Left renal pelvis (tissue), 4 donors: ENCODE measurements around the gene SMARCB1. TPM values are rescaled to one million over a fixed set of nuclear protein-coding genes. Genes with fewer than 3 reads are reported as not detected.
"Not testable (repeated sequence)": the region's sequence is repeated elsewhere in the genome, so short reads cannot be mapped to it uniquely, and the experiment has no call there.

ENCODE experiments used
- DNase-seq, 4 donors: peaks; one replicate each; pipeline ENCODE4 v3.0.0-alpha.2; 2013; ENCODE audit warnings: low read depth in 4 of 4, low spot score in 3 of 4
- polyA plus RNA-seq, 4 donors: library from polyadenylated mRNA; unstranded; fragments of 120-200 nt; gene quantifications; one replicate each; pipeline ENCODE4 v1.2.1, GENCODE V29; 2013; ENCODE audit not compliant: insufficient read length in 4 of 4

Gene SMARCB1
- polyA plus RNA-seq, 4 donors = 162 to 205 (median 186) TPM

DNA sequence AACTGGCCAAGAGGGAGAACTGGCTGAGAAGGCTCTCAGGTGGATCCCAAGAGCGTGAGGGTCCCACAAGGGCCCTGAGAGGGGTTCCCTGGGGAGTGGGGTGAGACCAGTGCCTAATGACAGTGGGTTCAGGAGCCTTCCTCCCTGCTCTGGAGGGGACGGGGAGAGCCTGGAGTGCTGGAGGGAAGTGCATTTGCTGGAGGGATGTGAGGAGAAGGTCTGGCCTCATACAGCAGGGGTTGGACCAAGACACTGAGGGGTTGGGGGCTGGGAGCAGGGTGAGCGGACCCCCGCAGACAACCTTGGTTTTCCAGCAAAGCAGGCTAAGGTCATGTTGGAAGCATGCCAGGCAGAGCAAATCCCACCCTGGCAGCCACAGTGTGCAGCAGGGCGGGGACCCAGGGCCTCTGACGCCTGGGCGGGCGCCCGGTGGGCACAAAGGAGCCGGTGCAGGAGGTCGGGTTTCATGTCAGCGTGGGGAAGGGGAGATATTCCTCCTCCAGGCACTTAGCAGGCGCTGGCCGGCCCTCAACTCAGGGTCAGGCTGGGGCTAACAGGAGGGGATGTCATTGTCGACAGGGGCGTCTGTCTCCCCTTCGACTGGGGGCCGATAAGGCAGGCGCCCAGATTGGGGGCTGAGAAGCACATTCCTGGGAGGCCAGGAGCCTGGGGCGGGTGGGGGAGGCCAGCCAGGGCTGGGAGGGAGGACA, 55.1 kb downstream of the SMARCB1 start:
- no peak for DNase-seq

DNA sequence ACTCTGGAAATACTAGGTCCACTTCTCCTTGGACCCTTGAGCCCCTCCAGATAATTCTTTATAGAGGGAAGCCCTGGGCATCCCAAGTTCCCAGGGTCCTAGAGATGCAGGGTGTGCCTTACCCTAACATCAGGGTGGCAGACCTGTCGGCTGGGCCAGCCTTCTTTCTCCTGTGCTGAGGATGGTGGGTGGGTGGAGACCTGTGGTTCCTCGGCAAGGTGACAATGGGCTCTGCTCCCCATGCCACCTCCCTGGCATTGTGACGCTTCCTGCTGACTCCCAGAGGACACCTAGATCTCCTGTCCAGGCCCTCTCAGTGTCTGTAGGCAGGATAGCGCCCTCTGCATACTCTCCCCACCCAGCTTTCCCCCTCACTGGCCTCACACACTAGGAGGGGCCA, 55.8 kb downstream of the SMARCB1 start:
- no peak for DNase-seq

DNA sequence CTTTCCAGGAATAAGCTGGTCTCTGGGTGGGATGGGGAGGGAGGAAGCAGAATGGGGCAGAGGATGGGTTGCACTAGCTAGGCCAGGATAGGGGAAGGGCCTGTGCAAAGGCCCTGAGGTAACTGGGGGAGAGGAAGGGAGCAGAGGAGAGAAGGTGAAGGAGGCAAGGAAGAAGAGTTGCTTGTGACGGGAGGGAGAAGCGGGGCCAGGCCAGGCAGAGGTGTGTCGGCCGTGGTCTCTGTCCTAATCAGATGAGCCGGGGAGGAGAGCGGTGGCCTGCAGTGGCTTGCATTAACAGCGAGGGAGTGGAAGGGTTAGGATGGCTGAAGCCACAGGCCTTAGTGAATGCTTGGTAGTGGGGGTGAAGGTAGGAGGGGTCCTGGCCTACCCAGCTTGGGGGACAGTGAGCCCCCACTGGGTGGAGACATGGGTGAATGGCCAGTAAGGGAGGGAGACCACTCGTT, 58.0 kb downstream of the SMARCB1 start:
- DNase-seq = no peak

DNA sequence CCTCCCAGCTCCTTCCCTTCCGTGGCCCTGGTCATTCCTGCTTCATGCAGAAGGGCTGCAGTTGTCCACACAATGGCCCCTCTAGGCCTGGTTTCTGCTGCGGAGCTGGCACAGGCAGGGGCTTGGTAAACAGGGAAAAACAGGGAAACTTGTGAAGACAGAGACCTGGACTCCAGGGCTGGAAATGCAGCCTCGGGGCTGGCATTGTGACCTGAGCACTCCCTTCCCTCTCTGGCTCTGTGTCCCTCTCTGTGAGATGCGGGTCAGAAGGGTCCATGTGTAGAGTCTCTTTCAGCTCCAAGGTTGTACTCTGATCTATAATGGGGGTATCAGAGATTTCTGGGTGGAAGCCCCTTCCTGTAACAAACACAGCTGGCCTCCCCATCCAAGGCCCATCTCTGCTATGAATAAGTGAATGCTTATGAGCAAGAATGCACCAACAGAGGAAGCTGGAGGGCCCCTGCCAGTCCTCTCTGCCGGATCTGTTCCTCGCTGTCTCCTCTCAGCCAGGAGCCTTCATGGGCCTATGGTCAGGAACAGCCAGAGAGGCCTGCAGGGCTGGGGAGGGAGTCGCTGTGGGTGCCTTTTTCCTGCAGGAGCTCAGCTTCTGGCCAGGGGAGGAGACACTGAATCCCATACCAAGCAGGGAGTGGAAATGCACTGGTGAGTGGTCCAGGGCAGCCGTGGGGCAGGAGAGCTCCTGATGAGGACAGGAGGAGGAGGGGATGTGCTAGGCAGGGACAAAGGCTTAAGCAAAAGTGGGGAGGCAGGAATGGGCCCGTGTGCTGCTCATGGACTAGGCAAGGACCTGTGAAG, 58.7 kb downstream of the SMARCB1 start:
- no peak for DNase-seq

DNA sequence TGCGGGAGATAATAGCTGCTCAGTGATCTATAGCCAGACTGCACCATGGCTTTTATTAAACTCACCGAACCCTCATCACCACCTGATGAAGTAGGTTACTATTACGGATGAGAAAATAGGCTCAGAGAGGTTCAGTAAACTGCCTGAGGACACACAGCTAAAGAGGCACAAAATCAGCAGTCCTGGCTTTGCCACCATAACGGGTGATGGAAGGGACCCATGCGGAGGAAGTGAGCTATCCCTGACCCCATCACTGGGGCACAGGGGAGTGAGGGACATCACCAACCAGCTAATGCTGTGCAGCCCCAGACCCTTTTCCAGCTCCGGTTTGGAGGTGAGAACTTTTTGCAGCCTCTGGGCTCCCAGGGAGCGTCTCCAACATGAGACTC, 59.3 kb downstream of the SMARCB1 start:
- DNase-seq = no peak

DNA sequence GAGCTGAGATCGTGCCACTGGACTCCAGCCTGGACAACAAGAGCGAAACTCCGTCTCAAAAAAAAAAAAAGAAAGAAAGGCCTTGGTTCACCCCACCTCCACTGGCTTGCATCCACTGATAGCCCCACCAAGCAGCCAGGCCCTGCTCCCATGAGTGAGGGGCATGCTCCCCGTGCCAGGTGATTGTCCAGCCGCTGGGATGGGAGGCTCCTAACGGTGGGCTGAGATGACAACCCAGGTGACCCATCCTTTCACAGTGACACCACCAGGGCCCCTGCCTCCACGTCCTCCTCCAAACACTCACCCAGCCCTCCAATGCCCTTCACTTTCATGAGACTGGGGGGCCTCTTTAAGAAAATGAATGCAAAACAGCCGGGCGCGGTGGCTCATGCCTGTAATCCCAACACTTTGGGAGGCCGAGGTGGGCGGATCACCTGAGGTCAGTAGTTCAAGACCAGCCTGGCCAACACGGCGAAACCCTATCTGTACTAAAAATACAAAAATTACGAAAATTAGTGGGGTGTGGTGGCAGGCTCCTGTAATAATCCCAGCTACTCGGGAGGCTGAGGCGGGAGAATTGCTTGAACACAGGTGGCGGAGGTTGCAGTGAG, 60.6 kb downstream of the SMARCB1 start:
- no peak for DNase-seq

DNA sequence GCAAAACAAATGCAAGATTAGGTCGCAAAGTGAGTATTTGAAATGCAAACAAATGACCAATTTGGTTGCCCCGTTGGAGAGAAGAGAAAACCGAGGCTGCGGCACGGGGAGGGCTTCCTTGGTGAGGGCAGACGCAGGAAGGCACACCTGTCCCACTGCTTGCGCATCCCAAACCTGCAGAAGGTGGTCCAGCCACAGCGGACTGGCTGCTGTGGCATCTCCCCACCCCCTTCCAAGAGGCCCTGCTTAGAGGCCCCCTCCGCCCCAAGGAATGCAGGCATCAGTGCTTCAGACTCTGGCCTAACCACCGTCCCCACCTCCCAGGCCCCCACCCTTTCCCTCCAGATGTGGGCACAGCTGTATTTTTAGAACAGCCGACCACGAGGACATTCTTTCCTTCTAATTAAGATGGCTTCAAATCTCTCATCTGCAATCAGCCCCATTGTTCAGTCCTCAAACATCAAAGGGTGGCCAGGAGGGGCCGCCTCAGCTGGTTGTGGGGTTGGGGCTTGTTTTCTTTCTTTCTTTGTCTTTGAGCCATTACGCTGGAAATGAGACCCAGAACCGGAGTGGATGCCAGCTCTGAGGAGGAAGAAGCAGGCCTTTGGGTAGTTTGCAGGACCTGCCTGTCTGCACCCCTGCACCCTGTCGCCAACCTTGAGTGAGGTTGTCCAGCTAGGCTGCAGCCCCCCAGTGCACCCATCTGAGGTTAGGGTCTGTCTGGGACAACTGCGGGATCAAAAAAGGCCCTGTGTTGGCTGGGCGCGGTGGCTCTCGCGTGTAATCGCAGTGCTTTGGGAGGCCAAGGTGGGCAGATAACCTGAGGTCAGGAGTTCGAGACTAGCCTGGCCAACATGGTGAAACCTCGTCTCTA, 61.5 kb downstream of the SMARCB1 start:
- DNase-seq = no peak

DNA sequence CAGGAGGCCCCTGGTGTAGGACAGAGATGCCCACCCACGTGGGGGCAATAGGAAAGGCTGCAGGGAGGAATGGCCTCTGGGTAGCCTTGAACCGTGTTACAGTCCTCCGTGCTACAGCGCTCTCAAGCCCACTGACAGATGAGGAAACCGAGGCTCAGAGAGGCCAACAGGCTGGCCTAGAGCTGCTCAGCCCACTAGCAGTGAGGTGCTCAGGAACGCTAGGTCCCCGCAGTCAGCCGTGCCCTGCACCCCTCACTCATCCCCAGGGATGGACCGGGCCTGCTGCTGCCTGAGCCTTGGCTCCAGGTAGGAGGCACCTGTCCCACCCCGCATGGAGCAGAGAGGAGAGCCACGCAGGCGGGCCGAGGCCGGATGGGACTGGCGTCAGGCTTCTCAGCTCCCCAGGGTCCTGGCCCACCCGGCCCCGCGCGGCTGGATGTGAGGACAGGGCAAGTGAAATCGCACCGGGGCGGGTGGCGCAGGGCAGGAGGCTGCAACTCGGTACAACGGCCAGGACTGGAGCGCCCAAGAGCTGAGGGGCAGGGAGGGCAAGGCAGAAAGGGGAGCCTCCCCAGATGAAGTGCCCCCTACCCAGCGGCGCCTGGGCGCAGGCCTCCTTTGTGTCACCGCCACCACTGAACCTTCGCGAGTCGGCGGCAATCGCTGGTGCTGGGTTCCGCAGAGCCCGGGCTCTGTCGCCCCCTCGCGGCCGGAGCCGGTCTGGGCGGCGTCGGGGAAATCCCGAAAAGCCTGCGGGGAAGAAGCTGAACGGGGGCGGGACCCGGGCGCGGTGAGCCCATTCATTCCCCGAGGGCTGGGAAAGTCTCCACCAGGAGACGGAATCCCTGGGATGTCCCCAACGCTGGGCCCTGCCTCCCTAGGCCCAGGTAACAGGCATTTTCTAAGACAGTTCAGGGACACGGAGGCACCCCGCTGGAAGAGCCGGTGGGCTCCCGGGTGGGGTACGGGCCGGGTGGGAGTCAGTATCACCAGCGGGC, 62.5 kb downstream of the SMARCB1 start:
- peak in 1 of 4 donors; percentile 58 for DNase-seq

DNA sequence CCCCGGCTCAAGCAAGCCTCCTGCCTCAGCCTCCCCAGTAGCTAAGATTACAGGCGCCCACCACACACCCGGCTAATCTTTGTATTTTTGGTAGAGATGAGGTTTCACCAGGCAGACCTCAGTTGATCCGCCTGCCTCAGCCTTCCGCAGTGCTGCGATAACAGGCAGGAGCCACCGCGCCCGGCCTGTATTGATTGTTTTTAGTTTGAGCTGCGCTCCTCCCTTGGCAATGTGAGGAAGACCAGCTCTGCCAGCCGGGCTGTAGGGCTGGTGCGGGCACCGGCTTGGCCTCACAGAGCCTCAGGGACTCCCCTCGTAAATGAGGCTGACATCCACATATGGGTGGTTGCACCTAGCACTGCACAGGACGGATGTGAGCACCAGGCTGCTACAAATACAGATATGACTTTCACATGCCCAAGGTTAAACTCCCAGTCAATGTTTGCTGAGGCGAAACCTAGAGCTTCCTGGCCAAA, 63.4 kb downstream of the SMARCB1 start:
- DNase-seq = no peak

DNA sequence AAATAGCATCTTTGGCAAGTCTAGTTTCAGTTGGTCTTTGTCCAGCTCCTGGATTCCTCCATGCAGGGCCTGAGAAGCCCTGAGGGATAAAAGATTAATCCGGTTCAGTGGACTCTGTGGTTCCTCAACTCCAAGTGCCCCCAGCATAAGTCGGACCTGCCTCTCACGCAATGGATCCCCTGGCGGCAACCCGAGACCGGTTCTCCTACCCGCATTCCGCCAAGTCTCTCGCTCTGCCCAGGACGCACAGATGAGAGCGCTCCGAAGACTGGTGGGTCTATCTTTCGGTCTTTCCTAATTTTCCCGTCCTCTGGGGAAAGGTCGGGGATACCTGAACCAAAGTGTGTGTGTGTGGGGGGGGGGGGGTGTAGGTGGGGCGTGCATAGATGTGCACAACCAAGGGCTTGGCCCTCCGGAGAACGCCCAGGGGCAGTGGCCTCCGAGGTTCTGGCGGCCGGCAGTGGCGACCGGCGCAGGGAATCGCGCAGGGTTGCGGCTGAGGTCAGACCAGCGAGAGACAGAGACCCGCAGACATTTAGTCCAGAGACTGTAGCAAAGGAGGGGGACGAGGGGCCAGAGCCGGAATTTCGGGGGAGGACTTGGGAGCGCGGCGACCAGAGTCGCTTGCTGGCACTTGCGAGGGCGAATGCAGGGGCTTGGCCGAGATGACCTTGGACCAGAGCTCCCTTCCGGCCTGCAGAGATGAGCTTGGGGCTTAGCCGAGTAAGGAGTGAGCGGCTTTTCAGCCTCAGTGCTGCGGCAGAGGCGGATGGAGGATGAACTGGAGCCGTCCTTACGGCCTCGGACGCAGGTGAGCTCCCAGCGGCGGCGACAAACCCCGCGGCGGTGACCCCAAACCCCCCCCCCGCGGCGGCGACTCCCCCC, 70.2 kb downstream of the SMARCB1 start:
- DNase-seq = no peak

DNA sequence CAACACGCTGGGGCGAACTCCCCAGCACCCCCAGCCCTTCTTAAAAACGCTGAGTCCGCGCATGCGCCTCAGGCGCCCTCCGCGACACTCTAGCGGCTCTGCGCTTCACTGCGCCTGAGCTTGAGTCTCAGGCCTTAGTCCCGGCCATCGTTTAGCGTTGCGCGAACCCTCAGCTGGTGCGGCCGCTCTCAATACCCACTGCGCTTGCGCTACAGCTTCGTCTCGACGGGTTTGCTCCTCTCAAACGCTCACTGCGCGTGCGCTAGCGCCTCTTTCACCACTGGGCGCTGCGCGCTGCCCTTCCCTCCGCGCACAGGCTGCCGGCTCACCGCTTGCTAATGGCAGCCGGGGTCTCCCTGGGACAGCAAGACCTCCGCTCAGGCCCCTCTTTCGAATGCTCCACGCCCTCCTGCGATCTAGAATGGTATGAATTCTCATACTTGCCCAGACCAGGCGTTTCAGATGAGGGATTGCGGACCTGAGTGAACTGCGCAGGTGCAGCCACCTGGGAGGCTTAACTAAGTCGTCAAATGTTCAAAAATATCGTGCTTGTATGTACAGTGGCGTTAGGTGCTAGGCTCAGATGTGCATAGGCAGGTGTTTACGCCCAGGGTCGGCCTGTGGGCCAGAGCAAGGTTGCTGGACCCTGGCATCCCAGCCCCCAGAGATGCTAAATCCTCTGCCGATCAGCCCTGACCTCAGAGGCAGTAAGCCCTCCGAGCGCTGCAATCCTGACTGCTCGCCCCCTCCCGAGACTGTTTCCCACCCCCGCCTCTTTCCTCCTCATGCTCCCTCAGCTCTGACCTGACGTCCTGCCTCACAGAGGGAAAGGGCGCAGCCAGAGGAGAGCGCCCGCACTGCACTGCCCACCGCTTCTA, 71.1 kb downstream of the SMARCB1 start, which contains the start of gene SLC2A11:
SLC2A11 (plus strand) TSS at position 270 of the 878 bp plus-strand sequence; CDS start at position 395, 125 bp downstream.
- peak; percentile 95 to 97 (median 96) for DNase-seq

DNA sequence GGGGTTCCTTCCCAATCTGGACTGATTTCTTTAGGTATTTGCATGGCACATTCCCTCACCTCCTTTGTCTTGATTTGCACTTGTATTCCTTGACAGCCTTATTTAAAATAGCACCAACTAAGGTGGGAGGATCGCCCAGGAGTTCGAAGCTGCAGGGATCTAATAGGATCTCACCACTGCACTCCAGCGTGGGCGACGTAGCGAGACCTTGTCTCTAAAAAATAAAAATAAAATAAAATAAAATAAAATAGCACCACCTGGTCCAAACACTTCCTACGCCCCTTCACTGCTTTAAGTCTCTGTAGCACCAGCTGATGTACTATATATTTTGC, 71.7 kb downstream of the SMARCB1 start:
- no peak for DNase-seq

DNA sequence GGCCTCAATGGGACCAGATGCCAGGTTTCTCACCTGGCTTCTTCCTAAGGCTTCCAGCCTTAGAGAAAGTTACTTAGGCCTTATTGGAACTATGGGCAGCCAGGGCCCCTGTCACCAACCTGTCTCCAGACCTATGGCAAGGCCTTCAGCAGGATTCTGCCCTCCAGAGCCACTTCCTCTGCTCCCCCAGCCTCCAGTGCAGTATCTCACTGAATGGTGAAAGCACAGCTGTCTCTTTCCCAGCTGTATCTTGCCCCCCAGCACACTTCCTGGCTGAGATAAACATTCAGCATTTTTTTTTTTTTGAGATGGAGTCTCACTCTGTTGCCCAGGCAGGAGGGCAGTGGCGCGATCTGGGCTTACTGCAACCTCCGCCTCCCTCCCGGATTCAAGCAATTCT, 72.4 kb downstream of the SMARCB1 start:
- DNase-seq = no peak

DNA sequence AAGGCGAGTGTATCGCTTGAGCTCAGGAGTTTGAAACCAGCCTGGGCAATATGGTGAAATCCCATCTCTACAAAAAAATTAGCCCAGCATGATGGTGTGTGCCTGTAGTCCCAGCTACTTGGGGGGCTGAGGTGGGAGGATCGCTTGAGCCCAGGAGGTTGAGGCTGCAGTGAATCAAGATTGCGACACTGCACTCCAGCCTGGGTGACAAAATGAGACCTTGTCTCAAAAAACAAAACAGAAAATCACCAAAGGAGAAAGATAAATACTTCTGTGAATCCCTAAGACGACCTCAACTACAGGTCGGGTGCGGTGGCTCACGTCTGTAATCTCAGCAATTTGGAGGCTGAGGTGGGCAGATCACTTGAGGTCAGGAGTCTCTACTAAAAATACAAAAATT, 73.4 kb downstream of the SMARCB1 start:
- not testable (repeated sequence) for DNase-seq

DNA sequence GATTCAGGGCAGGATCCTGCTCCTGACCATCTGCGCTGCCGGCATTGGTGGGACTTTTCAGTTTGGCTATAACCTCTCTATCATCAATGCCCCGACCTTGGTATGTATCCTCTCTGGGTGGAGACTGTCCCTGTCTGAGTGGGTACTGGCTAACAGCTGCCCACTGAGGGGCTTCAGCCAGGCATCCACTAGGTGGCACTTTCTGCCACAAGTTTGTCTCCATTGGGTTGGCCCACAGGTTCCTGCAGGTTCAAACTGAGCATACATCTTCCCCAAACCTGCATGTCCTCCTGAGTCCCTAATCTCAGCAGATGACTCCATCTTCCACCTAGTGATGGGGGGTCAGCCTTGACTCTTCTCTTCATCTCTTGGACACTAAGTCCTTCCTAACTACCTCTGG, 75.3 kb downstream of the SMARCB1 start:
- DNase-seq = no peak

DNA sequence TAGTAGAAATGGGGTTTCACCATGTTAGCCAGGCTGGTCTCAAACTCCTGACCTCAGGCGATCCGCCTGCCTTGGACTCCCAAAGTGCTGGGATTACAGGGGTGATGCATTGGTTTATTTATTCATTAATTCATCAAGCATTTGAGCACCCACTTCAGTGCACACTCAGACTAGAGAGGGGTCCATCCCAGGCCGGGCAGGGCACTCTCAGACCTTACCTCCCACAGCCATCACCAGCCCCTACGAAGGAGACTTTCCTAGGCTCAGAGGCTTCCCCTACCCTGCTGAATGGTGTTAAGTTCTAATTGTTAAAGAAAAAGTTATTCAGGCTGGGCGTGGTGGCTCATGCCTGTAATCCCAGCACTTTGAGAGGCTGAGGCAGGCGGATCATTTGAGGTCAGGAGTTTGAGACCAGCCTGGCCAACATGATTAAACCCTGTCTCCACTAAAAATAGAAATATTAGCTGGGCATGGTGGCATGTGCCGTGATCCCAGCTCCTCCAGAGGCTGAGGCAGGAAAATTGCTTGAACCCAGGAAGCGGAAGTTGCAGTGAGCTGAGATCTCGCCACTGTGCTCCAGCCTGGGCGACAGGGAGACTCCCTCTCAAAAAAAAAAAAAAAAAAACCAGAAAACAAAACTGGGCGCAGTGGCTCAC, 77.9 kb downstream of the SMARCB1 start:
- DNase-seq = not testable (repeated sequence)

DNA sequence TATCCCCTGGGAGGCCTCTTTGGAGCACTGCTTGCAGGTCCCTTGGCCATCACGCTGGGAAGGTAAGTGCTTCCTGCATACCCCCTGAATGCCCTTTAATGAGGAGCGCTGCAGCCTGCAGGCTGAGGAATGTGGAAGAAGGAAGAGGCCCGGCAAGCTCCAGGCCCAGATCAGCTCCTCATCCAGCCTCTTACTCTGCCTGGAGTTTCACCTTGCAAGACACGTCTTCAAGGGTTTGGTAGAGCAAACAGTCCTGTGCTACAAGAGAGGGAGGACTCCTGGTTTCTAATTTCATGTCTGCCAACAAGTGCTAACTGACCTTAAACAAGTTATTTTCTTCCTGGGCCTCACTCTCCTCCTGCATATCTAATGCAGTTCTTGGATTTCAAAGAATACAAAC, 81.8 kb downstream of the SMARCB1 start:
- no peak for DNase-seq
